ENCODE results near the gene SACM1L.

- no peak for TF ChIP-seq CTCF (IDR thresholded peaks at IDR 0.05)
- TF ChIP-seq CREB1 (CRISPR knock-in tag; IDR thresholded peaks at IDR 0.05), result no peak
- no peak for TF ChIP-seq GTF2I (CRISPR knock-in tag; conservative IDR thresholded peaks at IDR 0.05)
- TF ChIP-seq USF1 (CRISPR knock-in tag; IDR thresholded peaks at IDR 0.05), result no peak
- TF ChIP-seq CREM (CRISPR knock-in tag; IDR thresholded peaks at IDR 0.05), result no peak
- no peak for TF ChIP-seq E2F1 (CRISPR knock-in tag; IDR thresholded peaks at IDR 0.05)
- no peak for TF ChIP-seq NFATC4 (CRISPR knock-in tag; IDR thresholded peaks at IDR 0.05)
- TF ChIP-seq PREB (CRISPR knock-in tag; IDR thresholded peaks at IDR 0.05; ENCODE audit: borderline replicate concordance), result no peak
- no peak for TF ChIP-seq MXD4 (CRISPR knock-in tag; IDR thresholded peaks at IDR 0.05; ENCODE audit: borderline replicate concordance)
- TF ChIP-seq SMAD3 (CRISPR knock-in tag; IDR thresholded peaks at IDR 0.05; ENCODE audit: borderline replicate concordance), result no peak
Observed at GRCh38 chr3:45777746-45778386, 88.7 kb downstream of the SACM1L start.
